ENCODE data around the gene PTPN20. TPM values are rescaled to one million over a fixed set of nuclear protein-coding genes. Genes with fewer than 3 reads are reported as not detected.

The PTPN20 gene
- total and polyA plus RNA-seq, 2 of the 4 experiments (the other 2 are of a cell fraction): 0.14 TPM; not detected in 1

DNA sequence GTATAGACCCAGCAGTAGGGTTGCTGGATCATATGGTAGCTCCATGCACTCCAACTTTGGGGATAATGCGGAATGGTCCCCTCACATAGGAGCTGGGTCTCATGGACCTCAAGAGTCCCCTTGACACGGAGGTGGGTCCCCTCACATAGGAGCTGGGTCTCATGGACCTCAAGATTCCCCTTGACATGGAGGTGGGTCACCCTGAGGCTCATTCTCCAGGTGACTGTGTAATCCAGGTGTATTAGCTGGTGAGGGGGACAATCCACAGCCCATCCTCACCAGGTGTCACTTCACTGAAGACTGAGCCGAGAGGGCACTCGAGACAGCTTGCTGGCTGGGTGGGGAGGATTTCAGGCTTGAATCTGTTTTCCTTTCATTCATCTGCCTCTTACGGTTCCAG is 121.9 kb downstream of the PTPN20 start:
- no peak overlapping the region for H4K8ac ChIP-seq (ENCODE audit: low read depth in 2 of 2, low read length in 2 of 2)
- peaks cover 21% of the 10 kb centered on the region for H3K27me3 ChIP-seq (ENCODE audit: control insufficient read depth, insufficient read depth, low read length)
- H3K36me3 ChIP-seq (ENCODE audit: control insufficient read depth, insufficient read depth, low read length): no peaks in the 10 kb centered on the region
- no peak overlapping the region for H2AK9ac ChIP-seq (replicated peaks; ENCODE audit: low read depth, low read length, poor library complexity)
- no peak overlapping the region for H4K91ac ChIP-seq (ENCODE audit: insufficient read depth, low read depth, low read length)
- POLR2A ChIA-PET (ENCODE audit: unreplicated experiment): no interaction called here
- no peak overlapping the region for H3K18ac ChIP-seq (ENCODE audit: low read depth, low read length)
- no peaks in the 10 kb centered on the region for H4K20me1 ChIP-seq (ENCODE audit: insufficient read depth, low read length)
- 0 out of 2 replicates have a peak, but pooled peaks cover 2% of the 10 kb centered on the region for H3K4me1 ChIP-seq (ENCODE audit: control insufficient read depth, insufficient read depth, low read length)
- no CpG with 5 or more reads among the region's 5 CpGs for WGBS, 2 experiments (ENCODE audit: extremely low coverage in 2 of 2, insufficient read length in 1 of 2)
- H2BK15ac ChIP-seq (ENCODE audit: low read depth, low read length): no peak overlapping the region
- H3K4me2 ChIP-seq (ENCODE audit: low read depth, low read length): no peak overlapping the region
- TF ChIP-seq CHD1 (IDR thresholded peaks at IDR 0.05; ENCODE audit: low read depth, low read length): no peak
- TF ChIP-seq RCOR1 (IDR thresholded peaks at IDR 0.05; ENCODE audit: insufficient replicate concordance, low read length): no peak
- H3K9me3 ChIP-seq (ENCODE audit: control insufficient read depth, insufficient read depth, low read length): no peaks in the 10 kb centered on the region
- H3K4me3 ChIP-seq (ENCODE audit: insufficient read depth, low read depth, low read length): no peak overlapping the region
- H3K27ac ChIP-seq (ENCODE audit: insufficient read depth, low read length): no peak overlapping the region
- no peaks in the 10 kb centered on the region for H3K9me1 ChIP-seq (ENCODE audit: insufficient read depth, low read length)
- no peaks in the 10 kb centered on the region for H3K79me1 ChIP-seq (ENCODE audit: low read depth in 1 of 2, low read length in 2 of 2)
- H2AFZ ChIP-seq (replicated peaks; ENCODE audit: low read length, poor library complexity): no peak overlapping the region
- no peak overlapping the region for H2BK120ac ChIP-seq (ENCODE audit: low read depth, low read length)
- CTCF ChIA-PET: interaction anchor here (0.6 to 2.4 kb wide), 2 partner anchors 8 to 279 kb away, joined by 3 to 12 read pairs; no protein-coding TSS in a partner anchor
- no peak overlapping the region for H3K4ac ChIP-seq (ENCODE audit: low read depth, low read length)
- no peak overlapping the region for H3K56ac ChIP-seq (ENCODE audit: extremely low read depth, insufficient read depth, low read length)
- H3K14ac ChIP-seq (replicated peaks; ENCODE audit: low read depth, low read length): no peak overlapping the region
- intact Hi-C loops (cut with micrococcal nuclease) (no loop called here), dilution Hi-C loops (cut with HindIII; ENCODE audit: low sequenced_read_pairs, unreplicated experiment) (no loop called here), in situ Hi-C loops (cut with MboI; ENCODE audit: low sequenced_read_pairs) (no loop called here)
- H2AK5ac ChIP-seq (ENCODE audit: low read depth, low read length): no peak overlapping the region
- H2BK5ac ChIP-seq (ENCODE audit: low read depth, low read length, poor library complexity, severe bottlenecking): no peak overlapping the region
- BruUV-seq (replicated peaks): no TSS peak
- H4K5ac ChIP-seq (ENCODE audit: low read depth, low read length): no peak overlapping the region
- no peak overlapping the region for H2BK20ac ChIP-seq (ENCODE audit: low read depth, low read length)
- H3K9ac ChIP-seq (ENCODE audit: low read depth, low read length): no peak overlapping the region
- DNase-seq: no peak
- no peak overlapping the region for H3K23ac ChIP-seq (ENCODE audit: low read depth, low read length)
- no peak for ATAC-seq (ENCODE audit: low read depth)

Data from IMR-90 (cell line).